ENCODE data around the gene CLDND2.
"Not testable (repeated sequence)": the region's sequence is repeated elsewhere in the genome, so short reads cannot be mapped to it uniquely, and the experiment has no call there.

CLDND2 gene, protein sequence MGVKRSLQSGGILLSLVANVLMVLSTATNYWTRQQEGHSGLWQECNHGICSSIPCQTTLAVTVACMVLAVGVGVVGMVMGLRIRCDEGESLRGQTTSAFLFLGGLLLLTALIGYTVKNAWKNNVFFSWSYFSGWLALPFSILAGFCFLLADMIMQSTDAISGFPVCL

DNA sequence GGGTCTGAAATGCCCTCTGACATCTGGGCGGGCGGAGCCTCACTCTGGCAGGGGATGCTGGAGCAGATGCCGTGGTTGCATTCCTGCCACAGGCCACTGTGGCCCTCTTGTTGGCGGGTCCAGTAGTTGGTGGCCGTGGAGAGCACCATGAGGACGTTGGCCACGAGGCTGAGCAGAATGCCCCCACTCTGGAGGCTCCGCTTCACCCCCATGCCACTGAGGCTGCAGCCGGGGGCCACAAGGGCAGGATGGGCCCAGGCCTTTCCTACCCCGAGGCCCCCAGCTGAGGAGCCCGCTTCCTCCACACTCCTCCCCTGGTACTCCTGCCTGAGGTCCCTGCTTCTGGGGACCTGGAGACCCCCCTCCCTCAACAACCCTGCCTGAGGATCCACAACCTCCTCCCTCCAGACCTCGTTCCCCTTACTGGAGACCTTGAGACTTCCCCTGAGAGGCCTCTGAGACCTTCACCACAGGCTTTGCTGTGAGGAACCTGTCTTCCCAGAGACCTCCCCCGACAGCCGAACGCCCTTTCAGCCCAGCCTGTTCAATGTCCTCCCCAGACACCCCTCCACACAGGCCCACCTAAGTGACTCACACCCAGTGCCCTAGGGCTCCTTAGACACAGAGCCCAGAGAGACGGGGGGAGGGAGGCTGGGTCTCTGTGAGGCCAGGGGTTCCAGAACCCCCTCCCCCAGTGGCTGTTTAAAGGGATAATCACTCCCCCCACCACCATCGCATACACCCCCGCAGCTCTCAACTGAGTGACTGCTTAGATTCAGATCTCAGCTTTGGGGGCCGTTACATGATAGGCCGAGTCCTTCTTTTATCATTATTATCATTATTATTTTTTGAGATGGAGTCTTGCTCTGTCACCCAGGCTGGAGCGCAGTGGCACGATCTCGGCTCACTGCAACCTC lies at the start of gene CLDND2:
Gene CLDND2 (minus strand): TSS at position 638 of the 917 bp plus-strand sequence. CDS start 426 bp downstream, at position 212.
- DNase-seq (ENCODE audit: low read depth) = no peak

DNA sequence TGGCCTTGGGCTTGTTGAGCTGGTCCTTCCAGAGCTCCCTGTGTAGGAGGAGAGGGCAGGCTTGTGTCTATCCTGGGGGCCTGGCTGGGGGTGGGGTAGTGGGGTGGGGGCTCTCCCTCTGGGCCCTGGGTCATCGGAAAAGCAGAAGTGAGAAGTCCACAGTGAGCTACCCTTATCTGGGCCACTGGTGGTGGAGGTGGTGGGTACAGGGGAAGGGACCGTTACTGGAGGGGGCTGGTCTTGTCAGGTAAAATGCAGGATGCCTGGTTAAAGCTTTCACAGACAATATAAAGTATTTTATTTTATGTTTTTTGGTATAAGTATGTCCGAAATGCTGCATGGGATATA lies 49.0 kb upstream of the CLDND2 start:
- no peak for DNase-seq (ENCODE audit: low read depth)

DNA sequence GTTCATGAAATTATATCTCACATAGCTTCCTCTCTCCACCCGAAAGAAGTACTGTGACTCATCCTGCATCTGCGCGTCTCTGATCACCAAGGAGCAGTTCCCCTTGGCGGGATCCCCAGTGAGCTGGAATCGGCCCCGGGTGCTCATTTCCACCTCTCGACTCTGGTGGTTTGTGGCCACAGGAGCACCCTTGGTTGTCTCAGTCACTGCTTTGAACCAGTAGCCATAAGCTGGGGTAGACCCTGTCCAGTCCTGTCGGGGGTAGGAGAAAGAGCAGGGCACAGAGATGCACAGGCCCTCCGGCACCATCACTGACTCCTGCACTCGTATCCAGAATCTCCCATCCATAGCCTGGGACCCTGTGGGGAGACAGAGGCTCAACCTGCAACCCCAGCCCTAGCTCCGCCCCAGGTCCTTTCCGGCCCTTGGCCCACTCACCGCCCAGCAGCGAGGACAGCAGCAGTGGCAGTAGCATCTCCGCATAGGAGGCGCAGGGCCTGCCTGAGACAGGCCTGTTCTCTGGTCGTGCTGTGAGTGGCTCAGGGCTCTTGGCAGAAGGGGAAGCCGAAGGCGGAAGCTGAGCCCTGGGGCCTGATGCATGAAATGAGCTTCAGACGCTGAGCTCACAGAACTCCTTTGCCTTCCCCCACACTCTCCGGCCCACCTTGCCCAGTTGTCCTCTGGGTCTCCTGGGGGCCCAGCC lies 48.5 kb upstream of the CLDND2 start, which contains the start of gene SIGLEC10:
Gene SIGLEC10 (minus strand): TSS at position 536 of the 703 bp plus-strand sequence. CDS start 61 bp downstream, at position 475.
- no peak for DNase-seq (ENCODE audit: low read depth)

DNA sequence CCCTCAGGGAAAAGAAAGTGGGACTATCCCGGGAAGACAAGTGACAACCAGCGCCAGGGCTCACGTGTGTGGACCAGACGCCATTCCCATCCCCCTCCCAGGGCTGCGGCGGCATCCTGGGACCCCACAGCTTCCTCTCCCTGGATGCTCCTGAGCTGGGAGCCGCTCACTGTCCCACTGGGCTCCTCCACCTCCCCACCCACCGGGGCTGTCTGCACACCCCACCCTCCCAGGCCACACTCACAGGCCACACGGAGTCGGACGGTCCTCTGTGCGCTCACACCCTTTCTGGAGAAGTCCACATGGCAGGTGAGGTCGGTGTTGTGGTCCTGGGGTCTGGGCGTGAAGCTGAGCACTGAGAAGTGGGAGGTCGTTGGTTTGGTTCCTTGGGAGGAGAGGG lies 47.6 kb upstream of the CLDND2 start:
- DNase-seq (ENCODE audit: low read depth) = not testable (repeated sequence)

DNA sequence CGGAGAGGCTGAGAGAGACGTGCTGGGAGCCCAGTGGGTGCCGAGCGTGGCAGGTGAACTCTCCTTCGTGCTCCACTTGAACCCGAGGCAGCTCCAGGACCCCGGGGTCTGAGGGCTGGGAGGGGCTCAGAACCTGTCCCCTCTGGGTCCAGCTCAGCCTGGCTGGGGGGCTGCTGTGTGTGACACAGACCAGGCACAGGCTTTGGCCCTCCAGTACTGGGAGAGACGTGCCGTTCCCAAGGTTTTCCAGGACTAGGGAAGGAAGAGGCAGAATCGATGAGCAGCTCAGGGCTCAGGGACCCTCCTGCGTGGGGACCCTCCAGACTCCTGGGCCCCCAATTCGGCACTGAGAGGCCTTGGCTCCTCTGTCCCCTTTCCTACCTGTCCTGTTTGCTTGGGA lies 46.4 kb upstream of the CLDND2 start:
- DNase-seq (ENCODE audit: low read depth) = no peak

DNA sequence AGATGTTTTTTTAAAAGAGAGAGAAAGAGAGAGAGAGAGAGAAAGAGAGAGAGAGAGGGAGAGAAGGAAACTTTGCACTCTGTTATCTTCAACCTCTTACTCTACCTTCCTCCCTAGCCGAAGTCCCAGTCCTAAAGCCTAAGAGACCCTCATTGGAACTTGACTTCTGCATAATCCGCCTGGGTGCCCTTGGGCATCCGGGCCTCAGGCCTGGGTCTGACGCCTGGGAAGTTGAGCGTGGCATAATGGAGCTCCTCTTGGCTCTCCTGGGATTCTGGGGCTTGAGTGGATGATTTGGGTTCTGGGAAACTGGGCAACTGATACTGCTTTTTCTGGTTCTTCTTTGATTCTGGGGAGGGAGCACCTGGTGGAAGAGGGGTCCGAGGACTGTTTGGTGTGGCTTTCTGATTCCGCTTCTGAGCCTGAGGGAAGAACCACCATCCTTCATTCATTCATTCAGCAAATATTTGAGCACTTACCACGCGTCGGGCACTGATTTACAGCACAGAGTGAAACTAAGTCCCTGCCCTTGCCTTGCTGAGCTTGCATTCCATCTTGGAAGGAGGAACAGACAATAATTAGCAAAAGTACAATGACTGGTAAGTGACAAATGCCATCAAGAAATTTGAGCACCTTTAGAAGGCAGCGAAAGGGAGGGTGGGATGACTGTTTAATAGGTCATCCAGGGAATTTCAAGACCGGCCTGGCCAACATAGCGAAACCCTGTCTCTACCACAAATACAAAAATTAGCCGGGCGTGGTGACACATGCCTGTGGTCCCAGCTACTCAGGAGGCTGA lies 42.3 kb upstream of the CLDND2 start:
- no peak for DNase-seq (ENCODE audit: low read depth)

DNA sequence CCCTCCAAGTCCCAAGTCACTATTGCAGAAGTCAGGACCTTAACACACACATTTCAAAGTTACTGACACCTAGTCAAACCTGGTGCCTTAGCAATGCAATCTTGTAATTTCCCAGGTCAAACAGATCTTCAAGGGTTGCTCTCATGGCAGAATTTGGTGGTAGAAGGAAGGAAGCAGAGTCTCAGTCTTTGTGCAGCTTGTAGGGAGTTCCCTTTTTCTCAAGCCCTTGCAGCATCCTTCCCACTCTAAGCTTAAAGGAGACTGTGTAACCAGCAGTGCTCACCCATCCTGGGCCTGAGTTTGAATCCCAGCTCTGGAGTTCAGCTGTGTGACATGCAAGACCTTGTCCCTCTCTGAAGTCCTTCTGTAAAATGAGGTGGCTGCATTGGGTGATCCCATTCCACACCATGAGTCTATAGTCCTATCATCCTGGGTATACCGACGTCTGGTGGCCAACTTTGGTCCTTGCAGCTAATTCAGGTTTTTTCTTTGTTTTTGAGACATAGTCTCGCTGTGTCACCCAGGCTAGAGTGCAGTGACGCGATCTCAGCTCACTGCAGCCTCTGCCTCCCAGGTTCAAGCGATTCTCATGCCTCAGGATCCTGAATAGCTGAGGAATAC lies 38.8 kb upstream of the CLDND2 start:
- no peak for DNase-seq (ENCODE audit: low read depth)

DNA sequence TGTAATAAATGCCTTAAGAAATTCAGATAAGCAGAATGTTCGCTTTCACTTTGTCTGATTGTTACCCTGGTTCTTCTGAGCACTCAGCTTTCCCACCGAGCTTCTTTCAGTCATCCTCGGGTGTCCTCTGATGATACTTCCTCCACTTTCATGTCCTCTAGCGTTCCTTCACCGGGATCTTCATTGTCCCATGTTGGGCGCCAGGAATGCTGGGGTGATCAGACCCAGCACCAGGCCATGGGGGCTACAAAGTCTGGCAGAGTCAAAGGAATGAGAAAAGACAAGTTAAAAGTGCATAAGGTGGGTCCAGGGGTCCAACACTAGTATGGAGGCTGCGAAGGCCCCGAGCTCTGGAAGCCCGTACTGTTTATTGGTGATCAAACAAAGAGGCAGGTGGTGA lies 33.3 kb upstream of the CLDND2 start:
- no peak for DNase-seq (ENCODE audit: low read depth)

DNA sequence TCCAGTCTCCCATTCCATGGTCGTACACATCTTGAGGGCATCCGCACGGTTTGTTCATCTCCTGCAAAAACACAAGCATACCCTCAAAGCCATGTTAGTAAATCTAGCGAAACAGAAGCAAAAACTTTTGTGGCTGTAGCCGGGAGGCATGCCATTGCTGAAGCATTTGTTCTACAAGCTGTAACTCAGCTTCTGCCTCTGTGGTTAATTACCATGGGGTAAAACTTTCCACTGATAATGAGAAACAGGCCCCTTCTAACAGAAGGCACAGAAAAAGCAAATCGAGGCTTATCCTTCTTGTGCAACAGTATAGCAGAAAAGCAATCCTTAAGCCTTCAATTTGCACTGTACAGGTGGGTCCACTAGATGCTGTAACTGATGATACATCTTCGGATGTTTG lies 31.1 kb upstream of the CLDND2 start:
- DNase-seq (ENCODE audit: low read depth) = not testable (repeated sequence)

DNA sequence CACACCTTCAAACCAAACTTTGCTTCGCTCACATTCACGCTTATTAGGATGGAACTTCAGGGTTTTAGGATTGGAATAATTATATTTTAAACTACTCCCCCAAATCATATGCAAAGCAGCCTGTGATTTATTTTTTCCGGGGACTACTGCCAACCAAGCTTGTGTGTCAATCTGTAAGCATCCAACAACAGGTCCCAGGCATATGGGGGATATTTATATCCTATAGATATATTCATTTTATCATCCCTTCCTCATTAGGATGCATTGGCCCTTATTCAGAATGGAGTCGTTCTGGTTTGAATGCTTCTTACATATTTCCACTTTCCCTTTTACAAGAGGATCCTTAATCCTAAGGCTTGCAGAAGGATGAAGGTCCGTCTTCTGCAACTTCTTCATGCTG lies 30.4 kb upstream of the CLDND2 start:
- DNase-seq (ENCODE audit: low read depth) = no peak

DNA sequence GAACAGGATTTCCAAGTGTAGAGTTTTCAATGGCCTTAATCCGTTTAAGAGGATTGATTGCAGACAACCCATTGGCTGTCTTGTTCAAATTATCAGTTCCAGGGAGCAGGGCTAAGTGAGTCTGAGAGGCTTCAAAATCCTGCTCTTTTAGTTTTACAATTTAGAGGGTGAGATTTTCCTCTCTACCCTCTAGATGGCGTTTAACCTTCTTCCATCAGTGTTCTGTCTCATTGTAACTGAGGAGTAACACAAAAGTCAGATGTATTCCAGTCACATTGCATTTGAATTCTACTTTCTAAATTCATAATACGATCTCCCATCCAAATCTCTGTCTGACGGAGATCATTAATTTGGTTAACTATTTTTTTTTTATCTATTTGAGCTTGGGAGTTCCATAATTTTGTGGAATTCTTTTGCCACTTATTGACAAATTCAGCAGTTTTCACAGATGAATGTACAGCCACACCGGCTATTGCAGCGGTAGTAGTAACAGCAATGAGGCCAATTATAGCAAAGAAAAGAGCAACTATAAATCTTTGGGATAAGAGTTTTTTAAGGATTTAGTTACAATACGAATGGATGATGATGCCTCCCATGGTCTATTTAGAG lies 29.4 kb upstream of the CLDND2 start:
- no peak for DNase-seq (ENCODE audit: low read depth)

DNA sequence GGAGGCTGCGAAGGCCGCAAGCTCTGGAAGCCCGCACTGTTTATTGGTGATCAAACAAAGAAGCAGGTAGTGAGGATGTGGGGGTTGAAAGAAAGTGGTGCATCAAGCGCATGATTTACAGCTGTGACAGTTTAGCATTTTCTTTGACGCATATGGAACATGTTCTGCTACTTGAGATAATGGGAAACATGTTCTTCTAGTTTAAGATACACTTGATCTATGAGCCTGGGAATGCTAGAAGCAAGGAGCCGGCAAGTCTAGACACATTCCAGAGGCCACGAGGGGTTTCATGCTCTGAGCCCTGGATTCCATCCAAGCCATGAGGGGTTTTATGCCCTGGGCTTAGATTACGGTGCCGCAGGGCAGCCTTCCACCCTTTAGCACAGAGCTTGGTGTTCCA lies 28.6 kb upstream of the CLDND2 start:
- not testable (repeated sequence) for DNase-seq (ENCODE audit: low read depth)

DNA sequence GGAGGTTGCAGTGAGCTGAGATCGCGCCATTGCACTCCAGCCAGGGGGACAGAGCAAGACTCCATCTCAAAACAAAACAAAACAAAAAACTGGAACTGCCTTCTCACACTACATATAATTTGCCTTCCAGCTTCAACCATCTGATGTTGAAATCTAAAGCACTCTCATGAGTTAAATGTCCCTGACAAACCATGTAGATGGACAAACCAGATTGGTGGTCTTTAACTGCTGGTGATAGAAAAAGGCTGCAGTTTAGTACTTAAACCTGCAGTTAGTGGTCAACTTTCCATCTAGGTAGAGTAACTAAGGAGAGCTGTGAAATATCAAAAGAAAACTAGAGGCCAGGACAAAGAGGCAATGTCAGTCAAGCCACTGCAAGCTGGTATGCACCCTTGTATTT lies 27.4 kb upstream of the CLDND2 start:
- DNase-seq (ENCODE audit: low read depth) = no peak

DNA sequence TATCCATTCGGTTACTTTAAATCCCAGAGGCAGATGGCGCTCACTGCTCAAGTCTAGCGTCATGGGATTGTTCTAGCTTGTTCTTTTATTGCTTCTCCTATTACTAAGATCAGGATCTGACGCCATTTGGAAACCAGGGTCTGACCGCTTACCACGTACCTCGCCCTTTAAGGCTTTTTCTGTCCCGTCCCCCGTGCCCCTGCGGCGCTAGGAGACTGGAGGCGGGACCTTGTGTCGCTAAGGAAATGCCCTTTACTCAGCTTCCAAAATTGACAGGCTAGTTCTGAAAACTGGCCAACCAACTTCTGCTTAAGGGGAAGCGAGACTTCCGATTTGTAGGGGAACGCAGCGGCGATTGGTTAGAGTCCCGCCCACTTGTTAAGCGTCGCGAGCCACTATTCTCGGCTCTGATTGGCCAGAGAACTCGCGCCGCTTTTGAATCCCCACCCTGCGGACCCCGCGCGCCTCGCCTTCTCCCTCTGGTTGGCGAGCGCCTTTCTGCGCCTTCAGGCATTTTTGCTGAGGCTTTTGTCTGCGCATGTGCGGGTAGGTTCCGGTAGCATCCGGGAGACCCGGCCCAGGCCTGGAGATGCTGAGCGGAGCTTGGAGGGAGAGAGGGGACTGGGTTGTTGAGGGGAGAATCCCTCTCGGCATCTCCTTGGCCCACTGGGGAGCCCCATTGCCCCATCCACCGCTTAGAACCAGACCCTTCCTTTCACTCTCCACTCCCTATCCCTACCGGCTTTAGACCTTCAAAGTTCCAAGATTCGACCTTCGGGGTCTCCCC lies 25.4 kb upstream of the CLDND2 start:
- DNase-seq (ENCODE audit: low read depth) = peak; percentile 76

DNA sequence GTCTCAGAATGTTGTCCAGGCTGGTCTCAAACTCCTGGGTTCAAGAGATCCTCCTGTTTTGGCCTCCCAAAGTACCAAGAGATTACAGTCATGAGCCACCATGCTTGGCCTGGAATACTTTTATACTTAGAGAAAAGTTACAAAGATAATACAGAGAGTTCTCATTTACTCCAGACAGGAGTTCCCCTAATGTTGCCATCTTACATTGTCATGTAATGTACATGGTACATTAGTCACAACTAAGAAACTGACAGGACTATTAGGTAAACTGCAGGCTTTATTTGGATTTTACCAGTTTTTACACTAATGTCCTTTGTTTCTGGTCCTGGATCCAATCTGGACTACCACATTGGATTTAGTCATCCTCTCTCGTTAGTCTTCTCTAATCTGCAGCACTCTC lies 23.9 kb upstream of the CLDND2 start:
- no peak for DNase-seq (ENCODE audit: low read depth)

DNA sequence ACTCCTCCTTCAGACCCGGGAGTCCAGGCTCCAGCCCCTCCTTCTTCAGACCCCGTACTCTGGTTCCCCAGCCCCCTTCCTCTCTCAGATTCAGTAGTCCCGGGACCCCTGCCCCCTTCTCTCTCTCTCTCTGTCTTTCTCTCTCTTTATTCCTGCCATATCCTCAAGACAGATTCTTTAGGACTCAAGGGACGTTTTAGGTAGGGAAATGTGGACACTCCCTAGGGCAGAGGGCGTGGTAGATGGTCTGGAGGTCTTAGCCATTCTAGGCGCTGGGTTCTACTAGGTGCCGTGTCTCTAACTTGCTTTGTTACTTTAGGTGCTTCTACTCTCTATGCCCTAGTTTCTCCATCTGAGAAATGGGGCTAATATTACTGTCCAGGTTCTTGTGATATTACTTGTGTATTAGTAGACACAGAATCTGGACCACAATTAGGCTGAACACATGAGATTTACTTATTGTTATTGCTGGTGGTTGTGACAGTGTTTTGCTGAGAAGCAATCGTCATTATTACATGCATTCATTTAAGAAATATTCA lies 22.3 kb upstream of the CLDND2 start:
- no peak for DNase-seq (ENCODE audit: low read depth)

DNA sequence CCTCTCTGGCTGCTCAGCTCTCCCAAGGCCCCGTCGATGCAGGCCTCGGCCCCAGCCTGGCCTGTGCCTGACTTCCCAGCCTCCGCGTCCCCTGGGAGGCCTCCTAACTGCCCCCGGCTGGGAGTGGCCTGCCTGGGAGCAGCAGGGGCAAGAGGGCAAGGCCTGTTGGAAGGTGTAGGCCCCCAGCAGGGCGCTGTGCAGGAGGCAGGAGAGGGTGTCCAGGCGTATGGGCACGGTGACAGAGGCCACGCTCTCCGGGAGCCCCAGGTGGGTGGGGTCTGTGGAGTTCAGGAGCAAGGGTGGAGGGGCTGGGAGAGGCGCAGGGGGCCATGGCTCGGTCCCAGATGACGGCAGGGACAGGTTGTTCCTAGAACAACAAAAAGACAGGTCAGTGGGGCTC lies 20.3 kb upstream of the CLDND2 start:
- DNase-seq (ENCODE audit: low read depth) = no peak

DNA sequence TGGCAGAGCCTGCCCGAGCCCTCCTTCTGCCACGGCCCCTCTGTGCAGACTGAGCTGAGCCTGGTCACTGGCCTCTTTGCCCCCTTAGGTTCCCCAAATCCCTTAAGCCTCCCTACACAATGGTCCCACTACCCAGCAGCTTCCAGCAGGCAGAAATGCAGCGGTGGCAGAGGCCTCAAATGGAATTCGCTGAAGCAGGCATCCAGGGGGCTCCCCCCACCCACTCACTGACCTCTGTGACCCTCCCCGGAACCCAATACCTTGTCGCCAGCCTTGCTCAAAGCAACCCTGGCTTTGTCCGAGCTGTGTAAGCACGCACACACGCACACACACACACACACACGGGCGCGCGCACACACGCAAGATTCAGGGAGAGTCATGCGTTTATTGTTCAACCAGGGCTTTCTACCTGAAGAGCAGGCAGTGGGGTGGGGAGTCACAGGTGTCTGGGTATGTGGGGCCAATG lies 19.2 kb upstream of the CLDND2 start, which contains the start of gene LIM2:
Gene LIM2 (minus strand): TSS at position 51 of the 466 bp plus-strand sequence. CDS start 531 bp downstream, outside the sequence.
- no peak for DNase-seq (ENCODE audit: low read depth)

DNA sequence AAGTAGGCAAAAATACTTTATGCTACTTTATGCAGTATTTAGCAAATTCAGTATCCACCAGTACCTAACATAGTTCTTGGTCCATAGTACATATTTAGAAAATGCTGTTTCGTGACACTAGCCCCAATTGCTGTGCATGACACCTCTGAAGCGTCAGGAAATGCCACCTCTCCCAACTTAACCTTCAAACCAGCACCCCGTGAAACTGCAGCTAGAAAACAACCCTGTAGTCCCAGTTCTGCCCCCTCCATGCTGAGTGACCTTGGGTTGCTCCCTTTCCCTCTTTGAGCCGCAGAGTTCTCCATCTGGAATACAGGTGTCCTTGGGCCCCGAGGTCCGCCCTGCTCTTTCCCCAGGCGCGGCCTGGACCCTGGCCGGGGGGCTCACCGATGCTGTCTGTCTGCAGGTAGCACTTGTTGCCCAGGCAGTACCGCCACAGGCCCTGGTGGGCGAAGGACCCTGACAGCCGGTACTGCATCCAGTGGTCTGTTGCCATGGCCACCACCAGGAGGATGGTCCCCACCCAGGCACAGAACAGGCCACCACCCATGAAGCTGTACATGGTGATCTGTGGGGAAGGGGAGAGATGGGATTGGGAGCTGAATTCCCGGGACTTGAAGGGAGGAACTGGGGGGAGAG lies 18.2 kb upstream of the CLDND2 start:
- DNase-seq (ENCODE audit: low read depth) = no peak
